GM12878 (cell line): ENCODE results near the gene MYMX. TPM values are rescaled to one million over a fixed set of nuclear protein-coding genes. Genes with fewer than 3 reads are reported as not detected.

Experiments
- ASH2L ChIP-seq: fragments of 300-600, 200-600 bp; sonication (generic); IDR thresholded peaks from 2 replicates; pipeline ENCODE4 v1.6.1; 2017; ENCODE audit warnings: low read depth, mild to moderate bottlenecking, borderline replicate concordance
- CBFB ChIP-seq: IDR thresholded peaks from 2 replicates; pipeline ENCODE4 v1.6.1; 2016; ENCODE audit warnings: antibody characterized with exemption, low read depth
- EP300 ChIP-seq, 2 experiments: fragments of 150-350 bp in 1 of 2; IDR thresholded peaks; 2 replicates each; pipeline ENCODE4 v1.6.1; 2011 to 2012; ENCODE audit warnings: low read depth in 2 of 2, low read length in 2 of 2, borderline replicate concordance in 1 of 2, improper control_type of control experiment in 1 of 2, inconsistent platforms in 1 of 2; ENCODE audit not compliant: control insufficient read depth in 1 of 2
- ESRRA ChIP-seq: IDR thresholded peaks from 2 replicates; pipeline ENCODE4 v1.6.1; 2012; ENCODE audit warnings: mild to moderate bottlenecking, low read length, improper control_type of control experiment
- IKZF2 ChIP-seq, 2 experiments: fragments of 450-650 bp; IDR thresholded peaks; 2 replicates each; pipeline ENCODE4 v1.6.1; 2017; ENCODE audit warnings: mild to moderate bottlenecking in 2 of 2, moderate library complexity in 2 of 2
- NRF1 ChIP-seq: conservative IDR thresholded peaks from 2 replicates; pipeline ENCODE4 v1.6.1; 2011; ENCODE audit warnings: mild to moderate bottlenecking, low read depth, low read length, improper control_type of control experiment
- SUPT20H ChIP-seq: IDR thresholded peaks from 2 replicates; pipeline ENCODE4 v1.6.1; 2011; ENCODE audit warnings: low read depth, mild to moderate bottlenecking, low read length, moderate library complexity, borderline replicate concordance; ENCODE audit not compliant: control insufficient read depth
- polyA plus RNA-seq, 11 experiments: library from polyadenylated mRNA; depleted of rRNA in 4 of 11; unstranded in 6 of 11; stranded (reverse) in 5 of 11; fragments of >200 nt; fragmentation: Nextera tagmentation in 4 of 11; fragmentation: Illumina TruSeq in 1 of 11; extraction: Ambion mirVana in 4 of 11; extraction: Trizol in 1 of 11; gene quantifications; 1 replicate in 1 of 11; 2 replicates in 10 of 11; pipeline versions ENCODE4 v1.2.1 to v1.2.3, GENCODE V29; 2011 to 2016; ENCODE audit warnings: inconsistent platforms in 2 of 11, missing spikeins in 2 of 11, low read depth in 1 of 11
- total RNA-seq, 4 experiments: library from RNA; depleted of rRNA in 3 of 4; stranded (reverse); fragments of >200 nt in 3 of 4; fragmentation: Illumina TruSeq in 1 of 4; extraction: Trizol in 1 of 4; gene quantifications; 2 replicates each; pipeline versions ENCODE4 v1.2.1 to v1.2.3, GENCODE V29; 2013 to 2021
- TF ChIP-seq, protein P1 (sequence below): fragments of 450-650 bp; IDR thresholded peaks from 2 replicates; pipeline ENCODE4 v1.6.1; 2014; ENCODE audit warnings: mild to moderate bottlenecking

Gene MYMX
- total and polyA plus RNA-seq, 10 of the 15 experiments (the other 5 are each of a cell fraction or from before 2014, with no cell fraction given), result not detected

- TF ChIP-seq ESRRA (no peak), CBFB (no peak), SUPT20H (no peak), EP300 (IDR thresholded peaks at IDR 0.05; ENCODE audit: borderline replicate concordance in 1 of 2, control insufficient read depth in 1 of 2, low read depth in 2 of 2, low read length in 2 of 2) (peak in 1 of 2 experiments; percentile 30; a peak in 1 of 4 replicates), ASH2L (no peak), IKZF2 (IDR thresholded peaks at IDR 0.05) (peak; percentile 97 to 98), NRF1 (no peak)
- TF ChIP-seq, protein P1, sequence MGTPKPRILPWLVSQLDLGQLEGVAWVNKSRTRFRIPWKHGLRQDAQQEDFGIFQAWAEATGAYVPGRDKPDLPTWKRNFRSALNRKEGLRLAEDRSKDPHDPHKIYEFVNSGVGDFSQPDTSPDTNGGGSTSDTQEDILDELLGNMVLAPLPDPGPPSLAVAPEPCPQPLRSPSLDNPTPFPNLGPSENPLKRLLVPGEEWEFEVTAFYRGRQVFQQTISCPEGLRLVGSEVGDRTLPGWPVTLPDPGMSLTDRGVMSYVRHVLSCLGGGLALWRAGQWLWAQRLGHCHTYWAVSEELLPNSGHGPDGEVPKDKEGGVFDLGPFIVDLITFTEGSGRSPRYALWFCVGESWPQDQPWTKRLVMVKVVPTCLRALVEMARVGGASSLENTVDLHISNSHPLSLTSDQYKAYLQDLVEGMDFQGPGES, result no peak
These were observed 46.8 kb downstream of the MYMX start (continued) for GRCh38 chr6:44263354-44264100.
